CD4-positive, alpha-beta T cell treated with Interleukin-12 subunit alpha and Interleukin-12 subunit beta, for 1 hour (primary cell): Measurements from ENCODE around the gene USP7.
A peak's percentile ranks its signal among the peaks of the same experiment; 100 is the strongest.
"Not testable (repeated sequence)": the region's sequence is repeated elsewhere in the genome, so short reads cannot be mapped to it uniquely, and the experiment has no call there.

Experiments
- DNase-seq: peaks from one replicate; pipeline ENCODE4 v3.0.0-alpha.2; 2020

The USP7 gene

DNA sequence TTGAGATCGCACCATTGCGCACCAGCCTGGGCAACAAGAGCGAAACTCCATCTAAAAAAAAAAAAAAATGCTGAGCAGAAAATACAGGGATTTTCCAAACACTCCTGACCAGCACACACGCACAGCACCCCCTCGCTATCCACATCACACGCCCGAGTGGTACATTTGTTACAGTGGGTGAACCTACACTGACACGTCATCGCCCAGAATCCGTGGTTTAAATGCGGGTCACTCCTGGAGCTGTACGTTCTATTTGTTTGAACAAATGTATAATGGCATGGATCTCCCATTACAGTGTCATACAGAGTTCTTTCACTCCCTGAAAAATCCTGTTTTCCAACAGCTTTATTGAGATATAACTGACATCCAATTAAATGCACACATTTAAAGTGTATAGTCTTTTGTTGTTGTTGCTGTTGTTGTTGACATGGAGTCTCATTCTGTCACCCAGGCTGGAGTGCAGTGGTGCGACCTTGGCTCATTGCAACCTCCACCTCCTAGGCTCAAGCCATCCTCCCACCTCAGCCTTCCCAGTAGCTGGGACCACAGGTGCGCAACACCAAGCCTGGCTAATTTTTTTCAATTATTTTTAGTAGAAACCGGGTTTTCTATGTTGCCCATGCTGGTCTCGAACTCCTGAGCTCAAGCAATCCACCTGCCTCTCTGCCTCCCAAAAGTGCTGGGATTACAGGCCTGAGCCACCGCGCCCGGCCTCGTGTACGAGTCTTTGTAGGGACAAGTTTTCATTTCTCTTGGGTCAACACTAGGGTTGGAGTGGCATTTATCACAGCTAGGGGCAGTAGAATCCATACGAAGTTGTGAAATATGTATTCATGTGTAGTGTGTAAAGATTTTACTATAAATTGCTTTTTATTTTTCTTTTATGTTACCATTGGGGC lies 90.5 kb downstream of the USP7 start:
- no peak for DNase-seq

DNA sequence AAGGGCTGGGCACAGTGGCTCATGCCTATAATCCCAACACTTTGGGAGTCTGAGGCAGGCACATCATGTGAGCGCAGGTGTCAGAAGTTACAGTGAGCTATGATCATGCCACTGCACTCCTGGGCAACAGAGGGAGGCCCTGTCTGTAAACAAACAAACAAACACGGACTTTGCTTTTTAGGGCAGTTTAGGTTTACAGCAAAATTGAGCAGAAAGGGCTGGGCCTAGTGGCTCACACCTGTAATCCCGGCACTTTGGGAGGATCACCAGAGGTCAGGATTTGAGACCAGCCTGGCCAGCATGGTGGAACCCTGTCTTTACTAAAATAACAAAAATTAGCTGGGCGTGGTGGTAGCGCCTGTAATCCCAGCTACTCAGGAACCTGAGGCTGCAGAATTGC lies 91.6 kb downstream of the USP7 start:
- no peak for DNase-seq

DNA sequence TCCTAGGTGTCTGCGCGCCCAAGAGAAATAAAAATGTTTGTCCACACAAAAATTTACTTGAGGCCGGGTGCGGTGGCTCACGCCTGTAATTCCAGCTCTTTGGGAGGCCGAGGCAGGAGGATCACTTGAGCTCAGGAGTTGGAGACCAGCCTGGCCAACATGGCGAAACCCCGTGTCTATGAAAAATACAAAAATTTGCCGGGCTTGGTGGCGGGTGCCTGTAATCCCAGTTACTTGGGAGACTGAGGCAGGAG lies 93.8 kb downstream of the USP7 start:
- not testable (repeated sequence) for DNase-seq

DNA sequence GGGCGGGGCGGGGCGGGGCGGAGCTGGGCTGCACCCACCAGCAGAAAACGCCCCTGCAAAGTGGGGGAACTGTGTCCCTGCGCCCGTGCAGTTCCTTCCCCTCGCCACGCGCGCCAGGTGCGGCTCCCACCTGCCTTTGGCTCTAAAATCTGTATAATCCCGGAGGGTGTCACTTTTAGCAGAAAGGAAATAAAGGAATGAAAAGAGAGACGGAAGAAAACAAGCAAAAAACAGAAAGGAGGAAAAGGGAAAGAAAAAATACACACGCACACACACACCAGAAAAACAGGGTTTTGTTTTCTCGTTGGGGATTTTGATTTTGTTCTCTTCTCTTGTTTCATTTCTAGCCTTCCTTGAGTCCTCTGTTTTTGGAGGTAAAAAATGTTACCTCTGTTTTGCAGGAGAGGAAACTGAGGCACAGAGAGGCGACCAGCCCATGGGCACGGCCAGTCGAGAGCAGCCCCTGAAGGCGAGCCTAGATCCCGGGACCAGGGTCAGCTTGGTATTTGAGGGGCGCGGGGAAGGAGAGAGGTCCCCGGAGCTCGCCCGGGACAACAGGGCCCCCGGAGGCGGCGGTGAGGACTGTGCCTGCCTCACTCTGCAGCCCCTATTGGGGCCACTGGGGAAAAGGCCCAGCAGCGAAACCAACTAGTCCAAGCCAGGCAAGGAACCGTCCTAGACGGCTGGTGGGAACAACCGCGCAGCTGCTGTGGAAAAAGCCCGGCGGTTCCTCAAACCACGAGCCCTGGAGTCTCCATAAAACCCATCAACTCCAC lies 94.3 kb downstream of the USP7 start:
- DNase-seq, result no peak

DNA sequence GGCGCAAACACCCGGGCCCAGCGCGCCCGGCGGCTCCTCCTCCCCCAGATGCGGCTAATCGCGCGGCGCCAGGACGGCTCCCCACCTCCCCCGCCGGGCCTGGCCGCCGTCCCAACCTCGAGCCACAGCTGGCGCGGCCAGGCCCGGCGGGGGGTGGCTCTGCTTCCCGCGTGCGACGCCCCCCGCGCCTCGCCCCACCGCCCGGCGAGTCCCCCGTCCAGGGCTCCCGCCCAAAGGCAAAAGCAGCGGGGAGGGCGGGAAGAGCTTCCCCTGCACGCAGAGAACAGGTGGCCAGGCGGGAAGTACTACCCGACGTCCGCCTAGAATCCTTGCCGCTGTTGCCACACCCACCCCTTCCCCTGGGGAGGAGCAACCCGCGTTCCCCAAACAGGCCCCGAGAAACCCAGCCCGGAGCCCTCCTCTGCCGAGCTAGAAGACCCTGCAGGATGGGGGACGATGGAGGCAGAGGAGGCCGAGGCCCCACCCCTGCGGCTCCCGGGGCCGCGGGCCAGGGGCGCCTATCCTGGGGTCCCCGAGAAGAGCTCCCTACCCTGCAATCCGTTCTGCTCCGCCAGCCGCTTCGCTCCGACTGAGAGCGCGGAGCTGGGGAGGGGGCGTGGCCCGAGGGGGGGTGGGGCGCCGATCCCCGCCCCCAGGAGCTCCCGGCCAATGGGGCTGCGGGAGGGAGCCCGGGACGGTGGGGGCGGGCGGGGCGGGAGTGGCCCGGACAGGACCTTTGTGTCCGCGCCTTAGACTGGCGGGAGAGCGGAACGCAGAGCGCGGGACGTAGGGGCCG lies 95.1 kb downstream of the USP7 start, which contains the start of gene CARHSP1:
Gene CARHSP1, minus strand, starts transcription at position 591 of the 796 bp plus-strand sequence. CDS start 9,678 bp downstream, outside the sequence.
- DNase-seq, result peak; percentile 81

GRCh38 chr16:8867932-8868415 lies 95.7 kb downstream of the USP7 start:
- DNase-seq, result peak; percentile 70

DNA sequence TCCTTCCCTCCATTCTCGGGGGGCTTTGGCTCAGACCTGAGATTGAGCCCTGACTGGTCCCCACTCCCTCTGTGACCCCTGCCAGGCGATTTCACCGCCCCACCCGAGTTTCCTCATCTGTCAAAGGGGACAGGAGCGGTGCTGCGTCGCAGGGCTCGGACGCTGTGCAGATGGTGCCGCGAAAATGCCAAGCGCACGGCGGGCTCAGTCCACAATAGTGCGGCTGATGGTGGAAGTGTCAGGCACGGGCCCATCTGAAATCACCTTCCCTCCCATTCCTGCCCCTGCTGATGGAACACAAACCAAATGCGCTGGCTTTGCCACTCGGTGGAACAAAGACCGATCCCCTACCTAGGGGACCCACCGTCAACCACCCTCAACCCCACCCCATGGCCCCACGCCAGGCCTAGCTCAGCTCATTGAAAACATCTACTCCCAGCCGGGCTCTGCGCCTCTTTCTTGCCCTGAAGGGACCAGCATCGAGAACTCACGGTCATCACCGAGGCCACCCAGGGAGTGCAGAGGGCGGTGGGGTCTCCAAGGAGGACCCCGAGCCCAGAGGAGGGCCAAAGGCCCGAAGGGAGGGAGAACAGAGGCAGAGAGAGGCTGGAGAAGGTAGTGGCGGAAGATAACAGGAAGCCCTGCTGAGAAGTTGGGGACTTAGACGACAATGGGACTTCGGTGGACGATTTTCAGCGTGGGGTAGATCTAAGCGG lies 96.3 kb downstream of the USP7 start:
- DNase-seq, result no peak

GRCh38 chr16:8866884-8867215 lies 96.9 kb downstream of the USP7 start:
- DNase-seq, result no peak

DNA sequence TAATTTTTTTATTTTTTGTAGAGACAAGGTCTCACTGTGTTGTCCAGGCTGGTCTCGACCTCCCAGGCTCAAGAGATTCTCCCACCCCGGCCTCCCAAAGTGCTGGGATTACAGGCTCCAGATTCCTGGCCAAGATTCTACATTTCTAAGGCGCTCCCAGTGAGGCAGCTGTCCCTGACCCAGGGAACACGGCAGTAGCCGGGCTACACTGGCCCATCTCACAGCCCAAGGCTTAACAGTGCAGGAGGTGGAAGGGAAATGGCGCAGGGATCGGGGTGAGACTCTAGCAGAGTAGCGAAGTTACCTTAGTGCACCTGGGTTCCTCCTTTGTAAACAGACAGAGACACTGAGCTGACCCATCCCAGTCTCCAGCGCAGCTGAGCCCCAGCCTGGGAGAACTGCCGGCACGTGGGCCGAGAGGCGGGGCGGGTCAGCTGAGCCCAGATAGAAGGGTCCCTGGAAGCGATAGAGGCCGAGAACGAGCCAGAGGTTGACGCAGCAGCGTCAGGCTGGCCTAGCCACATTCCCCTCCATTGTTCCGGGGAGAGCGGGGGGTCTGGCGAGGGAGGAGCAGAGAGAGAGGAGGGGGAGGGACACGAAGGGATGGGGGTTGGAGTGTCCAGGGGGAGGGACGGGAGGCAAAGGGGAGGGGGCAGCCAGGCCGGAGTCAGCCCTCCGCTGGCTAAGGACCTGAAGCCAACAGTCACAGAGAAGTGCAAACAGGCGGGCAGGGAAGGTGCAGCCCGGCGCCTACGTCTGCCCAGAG lies 97.4 kb downstream of the USP7 start:
- no peak for DNase-seq

- DNase-seq, result no peak
Observed at GRCh38 chr16:8865145-8865882, 98.4 kb downstream of the USP7 start.

DNA sequence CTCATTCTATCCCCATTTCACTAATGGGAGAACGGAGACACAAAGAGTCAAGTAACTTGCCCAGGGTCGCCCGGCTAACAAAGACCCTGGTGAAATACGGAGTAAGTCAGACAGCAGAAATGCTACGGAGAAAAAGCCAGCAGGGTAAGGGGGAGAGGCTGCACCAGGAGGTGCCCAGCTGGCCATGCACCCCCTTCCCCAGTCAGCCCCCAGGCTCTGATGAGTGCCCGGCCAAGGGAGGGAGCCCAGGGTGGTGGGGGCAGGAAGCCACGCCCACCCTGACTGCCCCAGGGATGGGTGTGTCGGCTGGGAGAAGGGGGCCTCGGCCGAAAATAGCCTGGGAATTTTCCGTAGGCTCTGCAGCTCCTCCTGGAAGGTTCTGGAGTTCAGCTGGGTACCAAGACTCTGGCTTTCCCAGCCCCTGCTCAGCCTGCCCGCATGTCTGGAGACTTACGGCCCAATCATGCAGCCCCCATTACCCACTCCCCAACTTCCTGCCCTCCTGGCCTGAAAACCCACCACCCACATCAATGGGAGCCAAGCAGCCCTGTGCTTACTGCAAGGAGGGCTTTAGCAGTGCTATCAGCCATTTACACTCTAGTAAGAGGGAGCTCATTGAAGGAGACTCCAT lies 99.1 kb downstream of the USP7 start:
- DNase-seq, result no peak

DNA sequence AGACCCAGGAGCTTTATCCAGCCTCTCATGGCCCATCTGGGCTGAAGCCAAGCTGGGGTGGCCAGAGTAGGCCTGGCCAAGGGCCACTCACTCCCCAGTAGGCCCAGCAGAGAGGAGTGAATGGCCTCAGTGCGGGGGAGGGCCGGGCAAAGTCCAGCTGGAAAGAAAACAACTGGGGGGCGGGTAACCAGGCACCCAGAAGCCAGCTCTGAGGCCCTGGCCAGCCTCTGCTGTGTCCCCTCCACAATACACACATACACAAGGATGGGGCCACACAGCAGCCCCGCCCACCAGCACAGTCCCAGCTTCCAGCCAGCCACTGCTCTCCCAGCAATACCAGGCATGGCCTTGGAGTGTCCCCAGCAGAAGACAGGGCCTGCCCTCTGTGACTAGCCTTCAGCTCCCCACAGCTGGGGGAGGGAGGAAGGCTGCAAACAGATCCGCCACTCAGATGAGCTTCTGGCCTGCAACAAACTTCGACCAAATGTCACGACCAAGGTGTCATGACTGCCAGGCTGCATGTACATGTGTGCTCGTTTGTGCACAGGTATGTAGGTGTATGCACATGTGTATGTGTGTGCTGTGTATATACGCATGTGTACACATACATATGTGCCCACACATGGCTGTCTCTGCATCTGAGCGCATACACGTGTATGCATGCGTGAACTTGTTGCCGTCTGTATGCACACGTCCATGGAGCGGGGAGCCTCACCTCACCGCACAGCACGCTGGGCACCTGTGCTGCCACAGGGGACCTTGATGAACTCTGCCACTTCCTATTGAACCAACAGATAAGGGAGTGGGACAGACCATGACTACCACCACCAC lies 99.9 kb downstream of the USP7 start:
- DNase-seq, result no peak

DNA sequence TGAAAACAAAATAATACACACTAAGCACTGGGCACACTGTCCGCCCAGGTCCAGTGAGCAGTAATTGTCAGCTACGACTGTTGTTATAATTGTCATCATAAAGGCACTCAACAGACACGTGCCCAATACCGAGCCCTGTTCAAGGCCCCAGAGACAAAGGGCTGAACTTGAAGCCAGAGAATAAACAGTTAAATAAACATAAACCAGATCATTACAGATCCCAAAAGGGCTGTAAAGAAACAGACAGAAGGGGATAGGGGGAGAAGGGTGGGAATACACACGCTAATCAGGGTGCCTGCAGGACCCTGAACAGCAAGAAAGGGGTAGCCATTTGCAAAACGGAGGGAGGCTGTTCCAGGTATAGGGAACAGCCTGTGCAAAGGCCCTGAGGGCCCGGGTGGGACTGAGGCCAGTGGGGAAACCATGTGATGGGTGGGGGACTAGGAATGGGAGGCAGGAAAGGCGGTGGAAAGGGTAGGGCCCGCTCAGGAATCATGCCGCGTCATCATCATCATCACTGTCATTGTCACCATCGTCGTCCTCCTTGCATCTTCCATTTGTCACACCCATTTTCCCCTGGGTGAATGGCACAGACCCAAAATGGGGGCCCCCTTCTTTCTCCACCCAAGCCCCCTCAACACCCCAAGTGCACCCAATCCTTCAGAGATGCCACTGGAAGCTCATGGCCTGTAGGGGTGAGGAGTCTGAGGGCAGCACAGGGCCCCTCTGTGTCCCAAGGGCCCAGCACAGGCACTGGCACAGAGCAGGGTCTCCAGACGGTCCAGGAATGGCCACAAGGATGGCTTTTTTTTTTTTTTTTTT lies 101.2 kb downstream of the USP7 start:
- DNase-seq, result no peak

GRCh38 chr16:8861563-8862308 lies 102.0 kb downstream of the USP7 start:
- DNase-seq, result no peak

DNA sequence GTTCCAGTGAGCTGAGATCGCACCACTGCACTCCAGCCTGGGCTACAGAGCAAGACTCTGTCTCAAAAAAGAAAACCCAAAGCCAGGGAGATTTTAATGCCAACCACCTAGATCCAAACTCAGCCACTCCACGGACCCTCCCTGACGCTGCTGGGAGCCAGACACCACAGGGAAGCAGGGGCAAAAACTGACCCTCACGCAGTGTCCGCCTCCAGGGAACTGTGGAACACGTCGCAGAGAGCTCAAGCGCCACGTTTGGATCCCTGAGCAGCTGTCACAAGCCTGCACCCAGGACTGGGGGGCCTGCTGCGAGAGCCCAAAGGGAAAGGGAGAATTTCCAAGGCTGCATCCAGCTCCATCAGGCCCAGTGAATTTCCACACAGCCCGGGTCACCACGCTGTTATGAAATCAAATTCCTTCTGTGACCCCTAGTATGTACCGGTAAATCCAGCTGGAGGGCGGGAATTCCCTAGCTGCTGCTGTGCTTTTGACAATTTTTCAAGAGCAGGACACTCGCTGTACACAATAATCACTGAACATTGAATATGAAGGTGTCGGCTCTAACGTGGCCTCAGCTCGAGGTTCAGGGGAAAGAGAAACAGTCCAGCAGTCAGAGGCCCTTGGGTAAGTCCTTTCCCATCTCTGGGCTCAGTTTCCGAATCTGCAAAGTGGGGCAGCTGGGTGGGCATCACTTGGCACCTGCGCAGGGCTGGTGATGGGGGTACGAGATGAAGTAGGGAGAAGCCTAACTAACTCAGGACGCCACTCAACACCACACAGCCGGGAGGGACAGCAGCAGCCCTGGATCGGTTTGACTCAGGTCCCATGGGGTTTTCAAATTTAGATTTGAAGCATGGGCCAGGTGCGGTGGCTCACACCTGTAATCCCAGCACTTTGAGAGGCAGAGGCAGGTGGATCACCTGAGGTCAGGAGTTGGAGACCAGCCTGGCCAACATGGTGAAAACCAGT lies 103.5 kb downstream of the USP7 start:
- DNase-seq, result no peak

DNA sequence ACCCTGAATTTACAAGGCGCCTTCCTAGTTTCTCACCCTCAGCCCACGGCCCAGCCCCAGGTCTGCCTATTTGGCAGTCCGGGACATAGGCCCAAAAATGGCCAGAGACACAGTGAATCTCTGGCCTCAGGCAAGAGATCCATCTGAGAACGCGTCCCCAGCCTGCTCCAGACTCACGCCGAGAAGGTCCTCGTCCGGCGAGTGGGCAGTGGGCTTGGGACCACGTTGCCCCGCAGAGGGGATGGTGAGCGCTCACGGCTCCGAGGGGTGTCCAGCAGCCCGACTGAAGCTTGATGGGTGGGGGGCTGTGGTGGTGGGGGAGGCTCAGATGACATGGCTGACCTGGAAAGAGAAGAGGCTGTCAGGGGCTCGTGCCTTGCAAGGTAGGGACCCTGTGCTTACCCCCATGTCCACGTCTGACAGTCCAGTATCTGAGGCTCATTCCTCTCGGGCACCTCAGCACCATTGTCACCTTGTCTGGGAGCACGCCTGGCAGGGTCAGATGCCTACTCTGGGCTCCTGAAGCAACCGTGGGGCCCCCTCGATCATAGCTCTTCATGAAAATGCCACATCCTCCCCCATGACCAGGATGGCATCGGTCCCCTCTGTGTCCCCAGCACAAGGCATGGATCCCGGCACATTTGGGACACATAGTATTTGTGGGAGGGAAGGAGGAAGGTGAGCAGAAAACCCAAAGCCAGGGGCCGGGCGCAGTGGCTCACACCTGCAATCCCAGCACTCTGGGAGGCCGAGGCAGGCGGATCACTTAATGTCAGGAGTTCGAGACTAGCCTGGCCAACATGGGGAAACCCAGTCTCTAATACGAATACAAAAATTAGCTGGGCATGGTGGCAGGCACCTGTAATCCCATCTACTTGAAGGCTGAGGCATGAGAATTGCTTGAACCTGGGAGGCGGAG lies 104.5 kb downstream of the USP7 start:
- no peak for DNase-seq
